Trophoblast cell (in vitro differentiated cells and primary cell): ENCODE results near the gene KCNQ1.

Experiments
- DNase-seq, 2 donors: peaks; one replicate each; pipeline ENCODE4 v3.0.0-alpha.2; 2016
- H2AFZ ChIP-seq: 2 replicates; pipeline ENCODE4 v1.6.1; 2013; ENCODE audit warnings: low read length, moderate library complexity, mild to moderate bottlenecking; ENCODE audit not compliant: insufficient read depth, poor library complexity
- H2AK5ac ChIP-seq: 2 replicates; pipeline ENCODE4 v1.6.1; 2013; ENCODE audit warnings: mild to moderate bottlenecking, low read length
- H2BK120ac ChIP-seq: 2 replicates; pipeline ENCODE4 v1.6.1; 2013; ENCODE audit warnings: low read length, mild to moderate bottlenecking, moderate library complexity; ENCODE audit not compliant: insufficient read depth, poor library complexity
- H2BK12ac ChIP-seq: 2 replicates; pipeline ENCODE4 v1.6.1; 2013; ENCODE audit warnings: mild to moderate bottlenecking, low read length, moderate library complexity
- H2BK5ac ChIP-seq: 2 replicates; pipeline ENCODE4 v1.6.1; 2013; ENCODE audit warnings: low read length, low read depth, moderate library complexity, mild to moderate bottlenecking; ENCODE audit not compliant: poor library complexity
- H3K14ac ChIP-seq: 2 replicates; pipeline ENCODE4 v1.6.1; 2013; ENCODE audit warnings: mild to moderate bottlenecking, low read length
- H3K18ac ChIP-seq: 2 replicates; pipeline ENCODE4 v1.6.1; 2013; ENCODE audit warnings: mild to moderate bottlenecking, low read length
- H3K23ac ChIP-seq: 2 replicates; pipeline ENCODE4 v1.6.1; 2013; ENCODE audit warnings: low read length
- H3K27ac ChIP-seq: 2 replicates; pipeline ENCODE4 v1.5.1; 2013; ENCODE audit warnings: low read depth, mild to moderate bottlenecking, inconsistent platforms, low read length, moderate library complexity
- H3K27me3 ChIP-seq: 2 replicates; pipeline ENCODE4 v1.6.1; 2013; ENCODE audit warnings: inconsistent platforms, mild to moderate bottlenecking, low read length, moderate library complexity; ENCODE audit not compliant: insufficient read depth
- H3K36me3 ChIP-seq, 2 experiments: 1 replicate in 1 of 2; 2 replicates in 1 of 2; pipeline ENCODE4 v1.6.1; 2013; ENCODE audit warnings: low read length in 2 of 2, mild to moderate bottlenecking in 2 of 2, moderate library complexity in 1 of 2; ENCODE audit not compliant: insufficient read depth in 2 of 2, control insufficient read depth in 1 of 2
- H3K4ac ChIP-seq: 2 replicates; pipeline ENCODE4 v1.6.1; 2013; ENCODE audit warnings: low read depth, mild to moderate bottlenecking, low read length, moderate library complexity
- H3K4me1 ChIP-seq, 2 experiments: 1 replicate in 1 of 2; 2 replicates in 1 of 2; pipeline ENCODE4 v1.6.1; 2013; ENCODE audit warnings: low read length in 2 of 2, mild to moderate bottlenecking in 2 of 2, moderate library complexity in 1 of 2; ENCODE audit not compliant: insufficient read depth in 2 of 2, control insufficient read depth in 1 of 2
- H3K4me2 ChIP-seq: 2 replicates; pipeline ENCODE4 v1.6.1; 2013; ENCODE audit warnings: inconsistent platforms, mild to moderate bottlenecking, low read length, moderate library complexity
- H3K4me3 ChIP-seq: 2 replicates; pipeline ENCODE4 v1.5.1; 2013; ENCODE audit warnings: mild to moderate bottlenecking, low read depth, low read length, inconsistent platforms
- H3K79me1 ChIP-seq: one replicate; pipeline ENCODE4 v1.6.1; 2013; ENCODE audit warnings: low read length
- H3K79me2 ChIP-seq: 2 replicates; pipeline ENCODE4 v1.6.1; 2013; ENCODE audit warnings: low read length, mild to moderate bottlenecking; ENCODE audit not compliant: control insufficient read depth, insufficient read depth, poor library complexity
- H3K9ac ChIP-seq: 2 replicates; pipeline ENCODE4 v1.6.1; 2013; ENCODE audit warnings: mild to moderate bottlenecking, low read length
- H3K9me3 ChIP-seq: 2 replicates; pipeline ENCODE4 v1.6.1; 2013; ENCODE audit warnings: low read depth, mild to moderate bottlenecking, control low read depth, inconsistent platforms, low read length; ENCODE audit not compliant: insufficient read depth
- H4K12ac ChIP-seq: 2 replicates; pipeline ENCODE4 v1.6.1; 2013; ENCODE audit warnings: low read depth, mild to moderate bottlenecking, low read length, moderate library complexity
- H4K8ac ChIP-seq: 2 replicates; pipeline ENCODE4 v1.6.1; 2013; ENCODE audit warnings: low read depth, mild to moderate bottlenecking, low read length, moderate library complexity
- H4K91ac ChIP-seq: one replicate; pipeline ENCODE4 v1.6.1; 2013; ENCODE audit warnings: low read depth, mild to moderate bottlenecking, low read length, moderate library complexity
- WGBS: extraction: QIAGEN DNeasy Blood & Tissue Kit; methylation state at CpG from one replicate; pipeline ENCODE4 v1.1.7; 2013; ENCODE audit warnings: missing lambda C conversion rate; ENCODE audit not compliant: insufficient read length, insufficient coverage; ENCODE audit errors: extremely low coverage; 5-methylcytosine and 5-hydroxymethylcytosine counted together

Gene KCNQ1

GRCh38 chr11:2686360-2687222 lies 241.8 kb downstream of the KCNQ1 start:
- H2BK120ac ChIP-seq = no peak overlapping the region
- H3K18ac ChIP-seq = no peak overlapping the region
- peaks cover 2% of the 10 kb centered on the region for H3K9me3 ChIP-seq
- H2AFZ ChIP-seq = no peak overlapping the region
- H3K27ac ChIP-seq = no peak overlapping the region
- H3K14ac ChIP-seq = no peak overlapping the region
- peaks cover 11 to 27% of the 10 kb centered on the region in 2 experiments for H3K36me3 ChIP-seq
- H4K12ac ChIP-seq = no peak overlapping the region
- no peak overlapping the region for H3K23ac ChIP-seq
- H2AK5ac ChIP-seq = no peak overlapping the region
- H4K8ac ChIP-seq = no peak overlapping the region
- H3K79me1 ChIP-seq = peaks cover 4% of the 10 kb centered on the region
- H2BK12ac ChIP-seq = no peak overlapping the region
- H3K4me3 ChIP-seq = no peak overlapping the region
- WGBS = no CpG with 5 or more reads among the region's 7 CpGs
- no peaks in the 10 kb centered on the region for H3K27me3 ChIP-seq
- no peaks in the 10 kb centered on the region for H3K79me2 ChIP-seq
- peaks cover 23 to 30% of the 10 kb centered on the region in 2 experiments for H3K4me1 ChIP-seq
- DNase-seq = no peak
- H3K9ac ChIP-seq = no peak overlapping the region
- H3K4ac ChIP-seq = no peak overlapping the region
- H3K4me2 ChIP-seq = no peak overlapping the region
- no peak overlapping the region for H4K91ac ChIP-seq
- H2BK5ac ChIP-seq = no peak overlapping the region

- no peak overlapping the region for H3K9ac ChIP-seq
- peaks cover 11 to 27% of the 10 kb centered on the region in 2 experiments for H3K36me3 ChIP-seq
- WGBS = no CpG with 5 or more reads among the region's 1 CpG
- H2AK5ac ChIP-seq = no peak overlapping the region
- H3K14ac ChIP-seq = no peak overlapping the region
- no peak overlapping the region for H2BK120ac ChIP-seq
- no peak for DNase-seq
- no peak overlapping the region for H3K4me2 ChIP-seq
- H3K9me3 ChIP-seq = peaks cover 2% of the 10 kb centered on the region
- H4K91ac ChIP-seq = no peak overlapping the region
- no peak overlapping the region for H4K8ac ChIP-seq
- no peak overlapping the region for H4K12ac ChIP-seq
- no peak overlapping the region for H3K18ac ChIP-seq
- no peak overlapping the region for H3K4me3 ChIP-seq
- no peaks in the 10 kb centered on the region for H3K27me3 ChIP-seq
- H3K79me2 ChIP-seq = no peaks in the 10 kb centered on the region
- H3K4ac ChIP-seq = no peak overlapping the region
- H3K27ac ChIP-seq = no peak overlapping the region
- peaks cover 5% of the 10 kb centered on the region for H3K79me1 ChIP-seq
- H2BK12ac ChIP-seq = no peak overlapping the region
- H2BK5ac ChIP-seq = no peak overlapping the region
- H2AFZ ChIP-seq = no peak overlapping the region
- H3K23ac ChIP-seq = no peak overlapping the region
- H3K4me1 ChIP-seq = peaks cover 29 to 36% of the 10 kb centered on the region in 2 experiments
Observed at GRCh38 chr11:2687223-2687530, 242.4 kb downstream of the KCNQ1 start.

DNA sequence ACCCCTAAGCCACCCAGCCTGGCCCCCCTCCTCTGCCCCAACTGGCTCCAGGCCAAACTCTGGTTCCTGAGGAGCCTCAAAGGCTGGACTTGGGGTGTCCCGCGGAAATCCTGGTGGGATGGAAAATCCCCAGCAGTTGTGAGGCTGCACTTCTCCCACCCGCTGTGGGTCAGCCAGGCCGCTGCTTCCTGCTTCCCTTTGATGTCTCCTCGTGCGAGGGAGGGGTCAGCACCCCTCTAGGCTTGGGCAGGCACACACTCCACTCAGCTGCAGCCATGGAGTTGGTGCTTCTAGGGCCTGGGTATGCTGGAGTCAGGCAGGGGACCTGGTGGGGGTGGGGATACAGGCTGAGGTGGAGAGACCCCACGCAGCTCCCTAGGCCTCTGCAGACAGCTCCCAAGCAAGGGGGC lies 243.0 kb downstream of the KCNQ1 start:
- DNase-seq = no peak
- peaks cover 5% of the 10 kb centered on the region for H3K79me1 ChIP-seq
- peaks cover 34 to 42% of the 10 kb centered on the region in 2 experiments for H3K4me1 ChIP-seq
- H3K27ac ChIP-seq = no peak overlapping the region
- H2BK5ac ChIP-seq = no peak overlapping the region
- H3K27me3 ChIP-seq = no peaks in the 10 kb centered on the region
- no peak overlapping the region for H4K8ac ChIP-seq
- no peak overlapping the region for H3K4me2 ChIP-seq
- H3K14ac ChIP-seq = no peak overlapping the region
- H3K18ac ChIP-seq = no peak overlapping the region
- no peak overlapping the region for H2BK12ac ChIP-seq
- H3K4ac ChIP-seq = no peak overlapping the region
- no peak overlapping the region for H3K23ac ChIP-seq
- WGBS = no CpG with 5 or more reads among the region's 7 CpGs
- H4K12ac ChIP-seq = no peak overlapping the region
- H4K91ac ChIP-seq = no peak overlapping the region
- H3K9me3 ChIP-seq = peaks cover 2% of the 10 kb centered on the region
- H3K4me3 ChIP-seq = no peak overlapping the region
- H3K9ac ChIP-seq = no peak overlapping the region
- no peak overlapping the region for H2BK120ac ChIP-seq
- peaks cover 11 to 22% of the 10 kb centered on the region in 2 experiments for H3K36me3 ChIP-seq
- H2AFZ ChIP-seq = no peak overlapping the region
- H2AK5ac ChIP-seq = no peak overlapping the region
- no peaks in the 10 kb centered on the region for H3K79me2 ChIP-seq

- Histone ChIP-seq H3K27ac (no peak overlapping the region), H3K79me1 (peaks cover 5% of the 10 kb centered on the region), H4K8ac (no peak overlapping the region), H2BK120ac (no peak overlapping the region), H3K4me3 (no peak overlapping the region), H3K36me3 (peaks cover 11 to 18% of the 10 kb centered on the region in 2 experiments), H2AK5ac (no peak overlapping the region), H4K12ac (no peak overlapping the region), H3K18ac (peak overlapping the region; percentile 10), H3K9ac (no peak overlapping the region), H3K4ac (no peak overlapping the region), H3K79me2 (peaks cover 2% of the 10 kb centered on the region), H2AFZ (no peak overlapping the region), H4K91ac (no peak overlapping the region), H2BK5ac (no peak overlapping the region), H3K14ac (no peak overlapping the region), H2BK12ac (no peak overlapping the region), H3K4me1 (peaks cover 42 to 50% of the 10 kb centered on the region in 2 experiments), H3K9me3 (peaks cover 2% of the 10 kb centered on the region), H3K4me2 (no peak overlapping the region), H3K27me3 (no peaks in the 10 kb centered on the region), H3K23ac (no peak overlapping the region)
- no CpG with 5 or more reads among the region's 6 CpGs for WGBS
- peak in 1 of 2 donors; percentile 8 for DNase-seq
Observed at GRCh38 chr11:2688381-2689231, 243.8 kb downstream of the KCNQ1 start.
